OCI-LY3 (cell line): ENCODE measurements around the gene ESYT2.

Source experiments
- CTCF ChIP-seq: fragments of 200-600, 300-600 bp; sonication (generic); IDR thresholded peaks from 2 replicates; pipeline ENCODE4 v1.5.1; 2014; ENCODE audit warnings: antibody characterized with exemption, low read length, low read depth
- EZH2phosphoT487 ChIP-seq: fragments of 200-600 bp; shearing (Covaris generic); IDR thresholded peaks from 2 replicates; pipeline ENCODE4 v1.6.1; 2018; ENCODE audit warnings: antibody characterized with exemption, mixed run types, low read depth

GRCh38 chr7:158759749-158760444 is 69.4 kb downstream of the ESYT2 start:
- TF ChIP-seq CTCF: no peak
- TF ChIP-seq EZH2phosphoT487: no peak
